Upper lobe of left lung (tissue), 6 donors: ENCODE measurements around the gene RGS7BP. TPM values are rescaled to one million over a fixed set of nuclear protein-coding genes. Genes with fewer than 3 reads are reported as not detected.

Source experiments
- ATAC-seq, 2 donors: fragments of 200-7000 bp; cut with Tn5 transposase; one replicate each; pipeline ENCODE4 v1.9.1; 2022; ENCODE audit warnings: mild to moderate bottlenecking in 2 of 2, moderate library complexity in 2 of 2; ENCODE audit not compliant: low FRiP score in 2 of 2
- DNase-seq, 2 donors: peaks; one replicate each; pipeline ENCODE4 v3.0.0-alpha.2; 2019 to 2020
- H3K27ac ChIP-seq, 4 donors: fragments of 200-600 bp; sonication (generic); one replicate each; pipeline ENCODE4 v1.5.1; 2016 to 2019
- H3K27me3 ChIP-seq, 4 donors: fragments of 200-600 bp; sonication (generic); one replicate each; pipeline ENCODE4 v1.5.1; 2017 to 2019
- H3K36me3 ChIP-seq, 4 donors: fragments of 200-600 bp; sonication (generic); one replicate each; pipeline ENCODE4 v1.5.1; 2016 to 2019
- H3K4me1 ChIP-seq, 4 donors: fragments of 200-600 bp; sonication (generic); one replicate each; pipeline ENCODE4 v1.5.1; 2018 to 2019
- H3K4me3 ChIP-seq, 4 donors: fragments of 200-600 bp; sonication (generic); one replicate each; pipeline ENCODE4 v1.5.1; 2017 to 2019; ENCODE audit warnings: mild to moderate bottlenecking in 2 of 4, moderate library complexity in 1 of 4
- H3K9me3 ChIP-seq, 4 donors: fragments of 200-600 bp; sonication (generic); one replicate each; pipeline ENCODE4 v1.5.1; 2018 to 2019
- EP300 ChIP-seq, 4 donors: sonication (generic); formaldehyde crosslinking; IDR thresholded peaks; one replicate each; pipeline ENCODE4 v1.5.1; 2017; ENCODE audit warnings: antibody characterized with exemption in 4 of 4, control low read depth in 2 of 4
- POLR2A ChIP-seq, 4 donors: fragments of 450-650 bp; IDR thresholded peaks; one replicate each; pipeline ENCODE4 v1.5.1; 2016 to 2017; ENCODE audit warnings: antibody characterized with exemption in 4 of 4, mild to moderate bottlenecking in 2 of 4
- POLR2AphosphoS5 ChIP-seq, 2 donors: sonication (generic); formaldehyde crosslinking; IDR thresholded peaks; one replicate each; pipeline ENCODE4 v1.5.1; 2017; ENCODE audit warnings: antibody characterized with exemption in 2 of 2
- WGBS, 2 donors: methylation state at CpG; one replicate each; pipeline ENCODE4 v1.1.5; 2017 to 2018; 5-methylcytosine and 5-hydroxymethylcytosine counted together
- total RNA-seq, 6 donors: library from RNA; depleted of rRNA in 4 of 6; stranded (reverse); fragments of >200 nt in 4 of 6; gene quantifications; one replicate each; pipeline versions ENCODE4 v1.1.0 to v1.2.1, GENCODE V29; 2016 to 2021
- TF ChIP-seq, protein P1 (sequence below), 6 experiments: fragments of 450-650 bp in 4 of 6; fragments of 200-600 bp in 2 of 6; sonication (generic) in 2 of 6; IDR thresholded peaks; one replicate each; pipeline ENCODE4 v1.5.1; 2016 to 2019; ENCODE audit warnings: antibody characterized with exemption in 6 of 6
- donor health status: DM: no; HTN: no; CAD: no; lungs with moderate emphysema.
- donor health status: DM: no; HTN: yes; CAD: no; lungs with severe emphysema.

Gene RGS7BP
- total RNA-seq, 6 donors from 2014 or later: 1.5 to 3.7 (median 1.8) TPM; not detected in 1

DNA sequence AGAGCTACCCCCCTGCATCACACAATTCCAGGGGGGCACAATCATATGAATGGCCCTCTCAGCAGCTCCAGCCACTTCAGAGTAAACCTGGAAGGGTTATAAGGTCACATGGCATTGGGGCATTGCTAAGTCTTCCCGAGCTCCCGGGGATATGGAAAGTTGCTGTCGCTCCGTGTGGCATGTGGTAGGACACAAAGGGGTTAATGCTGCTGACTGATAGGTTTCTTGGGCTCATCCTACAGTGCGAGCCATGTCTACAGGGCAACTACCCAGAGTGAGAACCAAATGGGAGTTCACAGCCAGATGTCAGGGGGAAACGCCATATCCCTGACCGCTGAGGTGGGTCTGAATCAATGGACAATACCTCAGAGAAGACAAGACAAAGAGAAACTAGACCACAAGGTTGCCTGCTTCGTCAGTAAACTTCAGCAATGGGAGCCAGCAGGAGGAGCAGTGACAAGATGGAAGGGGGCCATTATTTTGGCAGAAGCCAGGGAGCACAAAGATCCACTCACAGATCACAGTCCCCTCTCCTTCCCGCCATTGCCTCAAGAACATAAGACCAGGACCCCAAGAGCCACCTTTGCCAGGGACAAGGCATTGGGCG, 132.1 kb downstream of the RGS7BP start:
- Histone ChIP-seq H3K4me3 (no peak overlapping the region), H3K27ac (no peak overlapping the region), H3K27me3 (no peaks in the 10 kb centered on the region), H3K4me1 (peaks cover 0 to 3% (median under 1%) of the 10 kb centered on the region in 4 donors), H3K9me3 (no peaks in the 10 kb centered on the region), H3K36me3 (no peaks in the 10 kb centered on the region)
- DNase-seq: no peak
- ATAC-seq: no peak
- WGBS, 2 donors: 69 to 77% methylated on average over 9 to 10 of the region's 10 CpGs
- TF ChIP-seq, protein P1, sequence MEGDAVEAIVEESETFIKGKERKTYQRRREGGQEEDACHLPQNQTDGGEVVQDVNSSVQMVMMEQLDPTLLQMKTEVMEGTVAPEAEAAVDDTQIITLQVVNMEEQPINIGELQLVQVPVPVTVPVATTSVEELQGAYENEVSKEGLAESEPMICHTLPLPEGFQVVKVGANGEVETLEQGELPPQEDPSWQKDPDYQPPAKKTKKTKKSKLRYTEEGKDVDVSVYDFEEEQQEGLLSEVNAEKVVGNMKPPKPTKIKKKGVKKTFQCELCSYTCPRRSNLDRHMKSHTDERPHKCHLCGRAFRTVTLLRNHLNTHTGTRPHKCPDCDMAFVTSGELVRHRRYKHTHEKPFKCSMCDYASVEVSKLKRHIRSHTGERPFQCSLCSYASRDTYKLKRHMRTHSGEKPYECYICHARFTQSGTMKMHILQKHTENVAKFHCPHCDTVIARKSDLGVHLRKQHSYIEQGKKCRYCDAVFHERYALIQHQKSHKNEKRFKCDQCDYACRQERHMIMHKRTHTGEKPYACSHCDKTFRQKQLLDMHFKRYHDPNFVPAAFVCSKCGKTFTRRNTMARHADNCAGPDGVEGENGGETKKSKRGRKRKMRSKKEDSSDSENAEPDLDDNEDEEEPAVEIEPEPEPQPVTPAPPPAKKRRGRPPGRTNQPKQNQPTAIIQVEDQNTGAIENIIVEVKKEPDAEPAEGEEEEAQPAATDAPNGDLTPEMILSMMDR (IDR thresholded peaks at IDR 0.05): no peak
- TF ChIP-seq POLR2A (IDR thresholded peaks at IDR 0.05) (no peak), EP300 (IDR thresholded peaks at IDR 0.05) (no peak), POLR2AphosphoS5 (IDR thresholded peaks at IDR 0.05) (no peak)

DNA sequence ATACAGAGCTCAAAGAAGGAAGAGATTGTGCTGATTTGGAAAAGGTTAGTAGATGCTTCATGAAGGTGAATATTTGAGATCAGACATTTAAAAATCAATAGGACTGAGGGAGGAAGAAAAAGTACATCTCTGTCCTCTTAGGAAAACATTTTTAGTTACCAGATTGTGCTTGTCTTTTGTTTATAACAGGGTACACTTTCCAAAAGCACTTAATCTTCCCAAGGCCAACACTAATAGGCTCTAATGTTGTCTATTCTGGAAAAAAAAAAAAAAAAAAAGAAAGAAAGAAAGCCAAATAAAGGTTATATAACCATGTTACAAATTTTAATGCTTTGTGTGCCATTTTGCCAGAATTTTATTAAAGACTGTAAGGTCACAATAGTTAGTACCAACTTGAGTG, 139.0 kb downstream of the RGS7BP start:
- TF ChIP-seq POLR2A (IDR thresholded peaks at IDR 0.05) (no peak), EP300 (IDR thresholded peaks at IDR 0.05) (no peak), POLR2AphosphoS5 (IDR thresholded peaks at IDR 0.05) (no peak)
- TF ChIP-seq, protein P1 (IDR thresholded peaks at IDR 0.05): no peak
- H3K27me3 ChIP-seq: no peaks in the 10 kb centered on the region
- DNase-seq (no peak), ATAC-seq (no peak)
- no peak overlapping the region for H3K4me3 ChIP-seq
- H3K27ac ChIP-seq: no peak overlapping the region
- H3K9me3 ChIP-seq: no peaks in the 10 kb centered on the region
- no peaks in the 10 kb centered on the region for H3K4me1 ChIP-seq
- no peaks in the 10 kb centered on the region for H3K36me3 ChIP-seq

DNA sequence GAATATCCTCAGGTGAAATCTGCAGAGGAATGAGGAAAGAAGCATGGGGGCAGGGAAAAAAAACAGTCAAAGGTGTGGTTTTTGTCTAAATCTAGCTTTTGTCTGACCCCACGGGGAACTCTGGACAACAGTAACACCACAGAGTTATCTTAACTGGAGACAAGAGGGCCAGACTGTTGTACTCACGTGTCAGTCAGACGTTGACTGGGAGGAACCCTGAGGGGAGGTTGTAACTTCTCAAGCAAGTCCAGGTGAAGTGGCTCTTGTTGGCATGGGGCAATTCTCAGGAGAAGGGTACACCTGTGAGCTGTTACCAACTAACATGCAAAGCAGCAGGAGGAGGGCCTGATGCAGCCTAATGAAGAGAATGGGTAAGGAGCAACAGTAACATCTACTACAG, 140.4 kb downstream of the RGS7BP start:
- no peak for TF ChIP-seq POLR2A (IDR thresholded peaks at IDR 0.05)
- H3K4me3 ChIP-seq: no peak overlapping the region
- H3K27me3 ChIP-seq: no peaks in the 10 kb centered on the region
- H3K4me1 ChIP-seq: no peaks in the 10 kb centered on the region
- H3K27ac ChIP-seq: no peak overlapping the region
- H3K9me3 ChIP-seq: no peaks in the 10 kb centered on the region
- 72 to 78% methylated on average over 3 of the region's 3 CpGs for WGBS, 2 donors
- ATAC-seq (no peak), DNase-seq (no peak)
- H3K36me3 ChIP-seq: no peaks in the 10 kb centered on the region

DNA sequence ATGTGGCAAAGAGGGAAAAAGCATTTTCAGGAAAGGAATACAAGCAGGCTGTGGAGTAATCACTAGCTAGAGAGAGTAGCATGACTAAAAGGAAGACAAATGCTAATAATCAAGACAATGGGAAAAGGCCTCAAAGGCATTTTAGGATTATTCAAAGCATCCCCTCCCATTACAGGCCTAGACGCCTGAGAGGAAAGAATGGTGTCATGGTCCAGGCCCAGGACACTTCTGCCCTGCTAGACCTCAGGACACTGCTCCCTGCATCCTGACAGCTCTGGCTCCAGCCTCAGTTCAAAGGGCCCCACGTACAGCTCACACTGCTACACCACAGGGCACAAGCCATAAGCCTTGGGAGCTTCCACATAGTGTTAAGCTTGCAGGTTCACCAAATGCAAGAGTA, 143.7 kb downstream of the RGS7BP start:
- 81 to 83% methylated on average over 2 of the region's 2 CpGs for WGBS, 2 donors

DNA sequence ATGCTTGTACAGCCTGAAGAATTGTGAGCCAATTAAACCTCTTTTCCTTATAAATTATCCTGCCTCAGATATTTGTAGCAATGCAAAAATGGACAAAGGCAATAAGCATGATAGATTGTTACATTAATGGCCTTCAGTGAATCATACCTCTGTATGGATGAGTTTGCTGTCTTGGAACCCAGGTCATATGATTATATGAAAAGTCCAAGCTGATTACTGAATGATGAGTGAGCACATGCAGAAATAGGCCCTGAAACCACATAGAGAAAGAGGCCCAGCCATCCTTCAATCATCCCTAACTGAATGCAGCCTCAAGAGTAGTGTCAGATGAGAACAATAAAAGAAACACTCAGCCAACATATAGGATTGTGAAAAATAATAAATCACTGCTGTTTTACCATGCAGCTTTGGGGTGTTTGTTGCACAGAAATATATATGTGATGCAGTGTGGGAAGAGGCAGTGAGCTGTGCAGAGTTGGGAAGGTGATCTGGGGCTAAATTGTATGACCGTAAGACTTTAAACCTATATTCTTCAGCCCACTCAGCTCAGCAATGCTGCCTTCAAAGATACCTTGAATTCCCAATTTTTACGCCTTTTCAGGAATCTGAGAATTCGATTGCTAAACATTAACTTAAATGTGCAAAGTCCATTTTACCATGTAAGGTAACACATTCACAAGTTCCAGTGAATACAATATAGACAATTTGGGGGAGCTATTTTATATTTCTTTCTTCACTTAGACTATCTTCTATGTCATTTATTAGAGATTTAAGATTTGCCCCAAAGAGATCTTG, 148.1 kb downstream of the RGS7BP start:
- 88 to 96% methylated on average over 3 of the region's 3 CpGs for WGBS, 2 donors
- Histone ChIP-seq H3K27me3 (no peaks in the 10 kb centered on the region), H3K36me3 (no peaks in the 10 kb centered on the region), H3K4me1 (no peaks in the 10 kb centered on the region), H3K4me3 (no peak overlapping the region), H3K27ac (no peak overlapping the region), H3K9me3 (no peaks in the 10 kb centered on the region)
- ATAC-seq: no peak
- TF ChIP-seq POLR2AphosphoS5 (IDR thresholded peaks at IDR 0.05) (no peak), EP300 (IDR thresholded peaks at IDR 0.05) (no peak)
- no peak for DNase-seq

More for the DNA sequence above, 143.7 kb downstream of the RGS7BP start:
- no peaks in the 10 kb centered on the region for H3K9me3 ChIP-seq
- DNase-seq (no peak), ATAC-seq (no peak)
- no peaks in the 10 kb centered on the region for H3K36me3 ChIP-seq
- no peaks in the 10 kb centered on the region for H3K27me3 ChIP-seq
- no peaks in the 10 kb centered on the region for H3K4me1 ChIP-seq
- TF ChIP-seq POLR2AphosphoS5 (IDR thresholded peaks at IDR 0.05): no peak
- TF ChIP-seq, protein P1 (IDR thresholded peaks at IDR 0.05): no peak
- H3K27ac ChIP-seq: no peak overlapping the region
- no peak overlapping the region for H3K4me3 ChIP-seq

DNA sequence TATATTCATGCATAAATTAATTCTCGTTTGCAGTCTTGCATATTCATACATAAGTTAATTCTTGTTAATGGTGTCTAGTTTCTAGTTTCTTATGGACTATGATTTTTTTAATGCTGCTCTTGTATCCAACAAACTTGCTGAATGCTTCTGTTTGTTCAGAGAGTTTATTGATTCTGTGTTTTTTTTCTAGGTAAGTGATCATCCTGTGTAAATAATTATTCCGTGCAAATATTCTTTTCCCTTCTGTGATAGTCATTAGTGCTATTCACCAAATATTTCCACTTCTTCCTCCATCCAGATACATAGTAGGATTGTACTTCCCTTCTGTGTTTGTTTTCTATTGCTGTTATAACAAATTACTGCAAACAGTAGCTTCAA, 148.7 kb downstream of the RGS7BP start:
- no peaks in the 10 kb centered on the region for H3K9me3 ChIP-seq
- H3K27ac ChIP-seq: no peak overlapping the region
- DNase-seq (no peak), ATAC-seq (no peak)
- H3K4me3 ChIP-seq: no peak overlapping the region
- H3K27me3 ChIP-seq: no peaks in the 10 kb centered on the region
- 87 to 90% methylated on average over 2 of the region's 2 CpGs for whole genome bisulfite sequencing, 2 donors
- TF ChIP-seq POLR2A (IDR thresholded peaks at IDR 0.05): no peak
- TF ChIP-seq EP300 (IDR thresholded peaks at IDR 0.05): no peak
- TF ChIP-seq, protein P1 (IDR thresholded peaks at IDR 0.05): no peak
- TF ChIP-seq POLR2AphosphoS5 (IDR thresholded peaks at IDR 0.05): no peak
- no peaks in the 10 kb centered on the region for H3K4me1 ChIP-seq
- H3K36me3 ChIP-seq: no peaks in the 10 kb centered on the region
